Caco-2 (cell line): Measurements from ENCODE around the gene GCG. TPM values are rescaled to one million over a fixed set of nuclear protein-coding genes. Genes with fewer than 3 reads are reported as not detected.

Source experiments
- BruUV-seq: library from RNA; stranded (reverse); fragments of 400-500 nt; replicated peaks from 2 replicates; lab custom pipeline; 2021; lab: Mats Ljungman, UMichigan
- CTCF ChIA-PET: fragments of 300-600 bp; sonication (Branson Sonifier 250); formaldehyde crosslinking; loops from one replicate; lab custom pipeline; 2022; ENCODE audit warnings: antibody characterized with exemption; lab: Charles Lee
- POLR2A ChIA-PET: fragments of 300-600 bp; sonication (Branson Sonifier 250); formaldehyde crosslinking; loops from one replicate; lab custom pipeline; 2022; ENCODE audit warnings: antibody characterized with exemption; lab: Charles Lee
- DNase-seq, 2 experiments: peaks; one replicate each; pipeline versions ENCODE4 v3.0.0 to v3.0.0-alpha.2; 2020 to 2022
- H3K27me3 ChIP-seq: replicated peaks from 2 replicates; pipeline ENCODE4 v1.6.0; 2011; ENCODE audit warnings: low read length; ENCODE audit not compliant: control insufficient read depth, insufficient read depth
- H3K36me3 ChIP-seq: 2 replicates; pipeline ENCODE4 v1.5.1; 2011; ENCODE audit warnings: low read length; ENCODE audit not compliant: control insufficient read depth, insufficient read depth
- H3K4me1 ChIP-seq: fragments of 250-450 bp; sonication (Bioruptor Pico); 2 replicates; pipeline ENCODE4 v1.5.1; 2020; ENCODE audit warnings: mild to moderate bottlenecking
- H3K4me3 ChIP-seq: 2 replicates; pipeline ENCODE4 v1.5.1; 2011; ENCODE audit warnings: low read depth, mild to moderate bottlenecking, control low read depth, low read length
- H3K9me3 ChIP-seq: fragments of 250-450 bp; sonication (Bioruptor Pico); 2 replicates; pipeline ENCODE4 v1.5.1; 2020; ENCODE audit warnings: mild to moderate bottlenecking, moderate library complexity
- H3K27ac Mint-ChIP-seq: one replicate; pipeline ENCODE4 v1.8.0; 2022; ENCODE audit warnings: mixed read lengths; ENCODE audit not compliant: unreplicated experiment
- H3K27me3 Mint-ChIP-seq: one replicate; pipeline ENCODE4 v1.8.0; 2022; ENCODE audit warnings: mixed read lengths; ENCODE audit not compliant: insufficient read depth, unreplicated experiment
- H3K36me3 Mint-ChIP-seq: one replicate; pipeline ENCODE4 v1.8.0; 2022; ENCODE audit warnings: mild to moderate bottlenecking, mixed read lengths; ENCODE audit not compliant: insufficient read depth, unreplicated experiment
- H3K4me1 Mint-ChIP-seq: one replicate; pipeline ENCODE4 v1.8.0; 2022; ENCODE audit warnings: low read depth, mixed read lengths; ENCODE audit not compliant: unreplicated experiment
- H3K4me3 Mint-ChIP-seq: one replicate; pipeline ENCODE4 v1.8.0; 2022; ENCODE audit warnings: mild to moderate bottlenecking, moderate library complexity, mixed read lengths; ENCODE audit not compliant: unreplicated experiment
- H3K9me3 Mint-ChIP-seq: one replicate; pipeline ENCODE4 v1.8.0; 2022; ENCODE audit warnings: mixed read lengths; ENCODE audit not compliant: unreplicated experiment
- CTCF ChIP-seq, 2 experiments: fragments of 200-600 bp in 1 of 2; IDR thresholded peaks; 1 replicate in 1 of 2; 2 replicates in 1 of 2; pipeline versions ENCODE4 v1.5.1 to v1.8.0; 2011 to 2022; ENCODE audit warnings: antibody characterized with exemption in 1 of 2, control low read depth in 1 of 2, inconsistent platforms in 1 of 2, low read depth in 1 of 2, low read length in 1 of 2, mild to moderate bottlenecking in 1 of 2, moderate library complexity in 1 of 2; ENCODE audit not compliant: insufficient read depth in 1 of 2, severe bottlenecking in 1 of 2, unreplicated experiment in 1 of 2
- intact Hi-C: fragments of 100-400 bp; cut with micrococcal nuclease; formaldehyde crosslinking; loops from one replicate; pipeline ENCODE4 v1.10.0; 2022; ENCODE audit not compliant: unreplicated experiment
- total RNA-seq: library from RNA; stranded (reverse); gene quantifications from 2 replicates; pipeline ENCODE4 v1.2.3, GENCODE V29; 2022

The GCG gene
- total RNA-seq, 1 experiment from 2014 or later = not detected

- no peak overlapping the region for H3K27ac Mint-ChIP-seq
- ChIA-PET CTCF (interaction anchor here (1.0 kb wide), 1 partner anchor 21 kb away, joined by 3 read pairs; no protein-coding TSS in a partner anchor), POLR2A (no interaction called here)
- H3K36me3 Mint-ChIP-seq = no peaks in the 10 kb centered on the region
- H3K9me3 ChIP-seq = no peaks in the 10 kb centered on the region
- no peak for DNase-seq
- H3K4me1 Mint-ChIP-seq = peaks cover 23% of the 10 kb centered on the region
- H3K36me3 ChIP-seq = no peaks in the 10 kb centered on the region
- TF ChIP-seq CTCF (IDR thresholded peaks at IDR 0.05; ENCODE audit: insufficient read depth in 1 of 2, low read depth in 1 of 2, low read length in 1 of 2, severe bottlenecking in 1 of 2, unreplicated experiment in 1 of 2) = no peak
- H3K27me3 ChIP-seq = no peaks in the 10 kb centered on the region
- H3K4me1 ChIP-seq = peaks cover 35% of the 10 kb centered on the region
- no peaks in the 10 kb centered on the region for H3K27me3 Mint-ChIP-seq
- intact Hi-C loops = no loop called here
- H3K4me3 Mint-ChIP-seq = no peak overlapping the region
- no TSS peak for BruUV-seq
- H3K9me3 Mint-ChIP-seq = peaks cover 21% of the 10 kb centered on the region
- no peak overlapping the region for H3K4me3 ChIP-seq
Observed at GRCh38 chr2:162103443-162104009, 48.5 kb downstream of the GCG start.

GRCh38 chr2:162100579-162100978, 51.5 kb downstream of the GCG start:
- Histone ChIP-seq H3K9me3 (no peaks in the 10 kb centered on the region), H3K36me3 (no peaks in the 10 kb centered on the region), H3K4me3 (no peak overlapping the region), H3K4me1 (peaks cover 11% of the 10 kb centered on the region), H3K27me3 (no peaks in the 10 kb centered on the region)
- TF ChIP-seq CTCF (IDR thresholded peaks at IDR 0.05; ENCODE audit: insufficient read depth in 1 of 2, low read depth in 1 of 2, low read length in 1 of 2, severe bottlenecking in 1 of 2, unreplicated experiment in 1 of 2) = no peak
- DNase-seq = no peak
- no peak overlapping the region for H3K27ac Mint-ChIP-seq
- intact Hi-C loops = no loop called here
- CTCF ChIA-PET = no interaction called here
- no peak overlapping the region for H3K4me3 Mint-ChIP-seq
- no TSS peak for BruUV-seq
- H3K36me3 Mint-ChIP-seq = no peaks in the 10 kb centered on the region
- H3K27me3 Mint-ChIP-seq = no peaks in the 10 kb centered on the region
- peaks cover 16% of the 10 kb centered on the region for H3K4me1 Mint-ChIP-seq
- POLR2A ChIA-PET = no interaction called here
- peaks cover 21% of the 10 kb centered on the region for H3K9me3 Mint-ChIP-seq

GRCh38 chr2:162099836-162100235, 52.2 kb downstream of the GCG start:
- Histone ChIP-seq H3K4me1 (peaks cover 11% of the 10 kb centered on the region), H3K4me3 (no peak overlapping the region), H3K36me3 (no peaks in the 10 kb centered on the region), H3K9me3 (no peaks in the 10 kb centered on the region), H3K27me3 (no peaks in the 10 kb centered on the region)
- BruUV-seq = no TSS peak
- no peak for DNase-seq
- TF ChIP-seq CTCF (IDR thresholded peaks at IDR 0.05; ENCODE audit: insufficient read depth in 1 of 2, low read depth in 1 of 2, low read length in 1 of 2, severe bottlenecking in 1 of 2, unreplicated experiment in 1 of 2) = no peak
- H3K9me3 Mint-ChIP-seq = peaks cover 21% of the 10 kb centered on the region
- H3K36me3 Mint-ChIP-seq = no peaks in the 10 kb centered on the region
- POLR2A ChIA-PET = no interaction called here
- no peaks in the 10 kb centered on the region for H3K27me3 Mint-ChIP-seq
- H3K4me3 Mint-ChIP-seq = no peak overlapping the region
- intact Hi-C loops = no loop called here
- CTCF ChIA-PET = no interaction called here
- H3K4me1 Mint-ChIP-seq = peaks cover 16% of the 10 kb centered on the region
- no peak overlapping the region for H3K27ac Mint-ChIP-seq

Other genes with a start within 250 kb of the GCG start
- 190 and 199 TPM in 2 replicates for gene DPP4, start 78.0 kb downstream of the GCG start, total RNA-seq
- not detected in 2 replicates for gene FAP, start 91.2 kb upstream of the GCG start, total RNA-seq
- 2.7 and 3.4 TPM in 2 replicates for gene IFIH1, start 166.4 kb upstream of the GCG start, total RNA-seq
- gene GCA, start 191.9 kb upstream of the GCG start, total RNA-seq = 29.2 and 29.4 TPM in 2 replicates